ENCODE data around the gene CSF1.

Gene CSF1

GRCh38 chr1:109976762-109977161, 66.1 kb downstream of the CSF1 start:
- Histone ChIP-seq H3K36me3 (ENCODE audit: insufficient read depth, low read length) (no peaks in the 10 kb centered on the region), H3K27me3 (ENCODE audit: insufficient read depth, low read length, poor library complexity) (no peaks in the 10 kb centered on the region), H2AFZ (ENCODE audit: low read depth, low read length) (no peak overlapping the region; the same call in 1 of the 2 replicates), H3K4me1 (ENCODE audit: insufficient read depth, low read length) (no peaks in the 10 kb centered on the region), H3K9me3 (ENCODE audit: insufficient read depth, low read length, severe bottlenecking) (no peaks in the 10 kb centered on the region), H3K4me2 (ENCODE audit: insufficient read depth, low read length) (no peak overlapping the region), H3K27ac (ENCODE audit: low read length) (no peak overlapping the region), H3K4me3 (ENCODE audit: low read depth in 1 of 2, low read length in 2 of 2) (no peak overlapping the region), H3K79me2 (ENCODE audit: insufficient read depth, low read length) (no peaks in the 10 kb centered on the region), H3K9ac (ENCODE audit: low read depth, low read length) (no peak overlapping the region), H4K20me1 (ENCODE audit: insufficient read depth, low read length) (no peaks in the 10 kb centered on the region)
- DNase-seq: no peak
- TF ChIP-seq CTCF (IDR thresholded peaks at IDR 0.05; ENCODE audit: borderline replicate concordance, extremely low read depth, low read length, poor library complexity, severe bottlenecking): no peak
- no peak for TF ChIP-seq EZH2 (IDR thresholded peaks at IDR 0.05; ENCODE audit: borderline replicate concordance, low read depth, low read length, severe bottlenecking)
- no peak for ATAC-seq (ENCODE audit: insufficient read depth, low read depth)

GRCh38 chr1:109977225-109977624, 66.6 kb downstream of the CSF1 start:
- Histone ChIP-seq H3K36me3 (ENCODE audit: insufficient read depth, low read length) (no peaks in the 10 kb centered on the region), H3K9ac (ENCODE audit: low read depth, low read length) (no peak overlapping the region), H2AFZ (ENCODE audit: low read depth, low read length) (no peak overlapping the region; the same call in 1 of the 2 replicates), H3K4me1 (ENCODE audit: insufficient read depth, low read length) (no peaks in the 10 kb centered on the region), H3K4me3 (ENCODE audit: low read depth in 1 of 2, low read length in 2 of 2) (no peak overlapping the region), H4K20me1 (ENCODE audit: insufficient read depth, low read length) (no peaks in the 10 kb centered on the region), H3K27me3 (ENCODE audit: insufficient read depth, low read length, poor library complexity) (no peaks in the 10 kb centered on the region), H3K27ac (ENCODE audit: low read length) (no peak overlapping the region), H3K79me2 (ENCODE audit: insufficient read depth, low read length) (no peaks in the 10 kb centered on the region), H3K9me3 (ENCODE audit: insufficient read depth, low read length, severe bottlenecking) (no peaks in the 10 kb centered on the region), H3K4me2 (ENCODE audit: insufficient read depth, low read length) (no peak overlapping the region)
- no peak for ATAC-seq (ENCODE audit: insufficient read depth, low read depth)
- TF ChIP-seq EZH2 (IDR thresholded peaks at IDR 0.05; ENCODE audit: borderline replicate concordance, low read depth, low read length, severe bottlenecking) (no peak), CTCF (IDR thresholded peaks at IDR 0.05; ENCODE audit: borderline replicate concordance, extremely low read depth, low read length, poor library complexity, severe bottlenecking) (no peak)
- no peak for DNase-seq

- Histone ChIP-seq H2AFZ (ENCODE audit: low read depth, low read length) (no peak overlapping the region), H3K27me3 (ENCODE audit: insufficient read depth, low read length, poor library complexity) (no peaks in the 10 kb centered on the region), H3K9ac (ENCODE audit: low read depth, low read length) (no peak overlapping the region), H3K9me3 (ENCODE audit: insufficient read depth, low read length, severe bottlenecking) (no peaks in the 10 kb centered on the region), H3K4me2 (ENCODE audit: insufficient read depth, low read length) (no peak overlapping the region), H3K36me3 (ENCODE audit: insufficient read depth, low read length) (no peaks in the 10 kb centered on the region), H3K27ac (ENCODE audit: low read length) (no peak overlapping the region), H3K4me1 (ENCODE audit: insufficient read depth, low read length) (no peaks in the 10 kb centered on the region), H3K4me3 (ENCODE audit: low read depth in 1 of 2, low read length in 2 of 2) (no peak overlapping the region), H3K79me2 (ENCODE audit: insufficient read depth, low read length) (no peaks in the 10 kb centered on the region), H4K20me1 (ENCODE audit: insufficient read depth, low read length) (no peaks in the 10 kb centered on the region)
- ATAC-seq (ENCODE audit: insufficient read depth, low read depth) (no peak), DNase-seq (no peak)
- TF ChIP-seq EZH2 (IDR thresholded peaks at IDR 0.05; ENCODE audit: borderline replicate concordance, low read depth, low read length, severe bottlenecking): no peak
- TF ChIP-seq CTCF (IDR thresholded peaks at IDR 0.05; ENCODE audit: borderline replicate concordance, extremely low read depth, low read length, poor library complexity, severe bottlenecking): no peak
These were observed 67.2 kb downstream of the CSF1 start for GRCh38 chr1:109977657-109978378.
